ENCODE data around the gene EMP2.

DNA sequence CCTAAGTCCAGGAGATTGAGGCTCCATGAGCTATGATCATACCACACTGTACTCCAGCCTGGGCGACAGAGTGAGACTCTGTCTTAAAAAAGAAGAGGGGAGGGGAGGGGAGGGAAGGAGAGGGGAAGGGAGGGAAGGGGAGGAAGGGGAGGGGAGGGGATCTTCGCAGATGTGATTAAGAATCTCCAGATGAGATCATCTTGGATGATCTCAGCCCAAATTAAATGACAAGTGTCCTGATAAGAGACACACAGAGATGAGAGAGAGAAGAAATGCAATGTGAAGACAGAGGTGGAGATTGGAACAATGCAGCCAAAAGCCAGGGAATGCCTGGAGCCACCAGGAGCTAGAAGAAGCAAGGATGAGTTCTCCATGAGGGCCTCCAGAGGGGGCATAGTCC, 70.1 kb downstream of the EMP2 start:
- TF ChIP-seq, protein P1, sequence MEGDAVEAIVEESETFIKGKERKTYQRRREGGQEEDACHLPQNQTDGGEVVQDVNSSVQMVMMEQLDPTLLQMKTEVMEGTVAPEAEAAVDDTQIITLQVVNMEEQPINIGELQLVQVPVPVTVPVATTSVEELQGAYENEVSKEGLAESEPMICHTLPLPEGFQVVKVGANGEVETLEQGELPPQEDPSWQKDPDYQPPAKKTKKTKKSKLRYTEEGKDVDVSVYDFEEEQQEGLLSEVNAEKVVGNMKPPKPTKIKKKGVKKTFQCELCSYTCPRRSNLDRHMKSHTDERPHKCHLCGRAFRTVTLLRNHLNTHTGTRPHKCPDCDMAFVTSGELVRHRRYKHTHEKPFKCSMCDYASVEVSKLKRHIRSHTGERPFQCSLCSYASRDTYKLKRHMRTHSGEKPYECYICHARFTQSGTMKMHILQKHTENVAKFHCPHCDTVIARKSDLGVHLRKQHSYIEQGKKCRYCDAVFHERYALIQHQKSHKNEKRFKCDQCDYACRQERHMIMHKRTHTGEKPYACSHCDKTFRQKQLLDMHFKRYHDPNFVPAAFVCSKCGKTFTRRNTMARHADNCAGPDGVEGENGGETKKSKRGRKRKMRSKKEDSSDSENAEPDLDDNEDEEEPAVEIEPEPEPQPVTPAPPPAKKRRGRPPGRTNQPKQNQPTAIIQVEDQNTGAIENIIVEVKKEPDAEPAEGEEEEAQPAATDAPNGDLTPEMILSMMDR (IDR thresholded peaks at IDR 0.05; ENCODE audit: low read depth, low read length), result no peak
- no peak for TF ChIP-seq EZH2phosphoT487 (IDR thresholded peaks at IDR 0.05; ENCODE audit: low read depth)

Data from OCI-LY3 (cell line).